Activated naive CD4-positive, alpha-beta T cell treated with anti-CD3 and anti-CD28 coated beads, Interleukin-2, amount 50 U/mL, for 72 hours (primary cell): ENCODE data around the gene RAMP3. TPM values are rescaled to one million over a fixed set of nuclear protein-coding genes. Genes with fewer than 3 reads are reported as not detected.

Experiments used
- total RNA-seq, 2 donors: library from RNA; stranded (reverse); gene quantifications; one replicate each; pipeline ENCODE4 v1.2.3, GENCODE V29; 2022

The RAMP3 gene
- total RNA-seq, 2 donors from 2014 or later: 0.50 TPM; not detected in 1

Other genes starting within 250 kb of the RAMP3 start
- 100 to 1,000 TPM; 361 to 532 TPM for gene MYO1G, start 178.8 kb upstream of the RAMP3 start, total RNA-seq
- 100 to 1,000 TPM in 1 of 2 donors, 10 to 100 TPM in 1; 79.2 to 130 TPM for gene CCM2, start 157.6 kb upstream of the RAMP3 start, total RNA-seq
- gene NACAD, start 68.8 kb upstream of the RAMP3 start, total RNA-seq: under 1 TPM; 0.09 to 0.19 TPM
- 100 to 1,000 TPM; 138 to 184 TPM for gene TBRG4, start 46.1 kb upstream of the RAMP3 start, total RNA-seq